OCI-LY7 (cell line): ENCODE results near the gene GLUL.

Experiments used
- CTCF ChIP-seq: fragments of 200-600 bp; sonication (generic); conservative IDR thresholded peaks from 2 replicates; pipeline ENCODE4 v1.5.1; 2014; ENCODE audit warnings: mild to moderate bottlenecking, antibody characterized with exemption, low read length, moderate library complexity, mixed read lengths
- EZH2phosphoT487 ChIP-seq: fragments of 200-600 bp; sonication (generic); IDR thresholded peaks from 2 replicates; pipeline ENCODE4 v1.6.1; 2018; ENCODE audit warnings: low read depth, borderline replicate concordance, mild to moderate bottlenecking, mixed run types, antibody characterized with exemption, low read length, moderate library complexity, mixed read lengths

GRCh38 chr1:182339684-182340083 is 51.9 kb downstream of the GLUL start:
- TF ChIP-seq CTCF: no peak
- TF ChIP-seq EZH2phosphoT487: no peak
